GM21825 (cell line): Measurements from ENCODE around the gene ELANE.
"Not testable (repeated sequence)": the region's sequence is repeated elsewhere in the genome, so short reads cannot be mapped to it uniquely, and the experiment has no call there.

Experiments used
- ATAC-seq: cut with Tn5 transposase; IDR thresholded peaks from one replicate; pipeline ENCODE4 v1.9.1; 2021; ENCODE audit warnings: mild to moderate bottlenecking, moderate library complexity; ENCODE audit not compliant: unreplicated experiment

Gene ELANE

GRCh38 chr19:813219-814151, 38.6 kb upstream of the ELANE start:
- no peak for ATAC-seq

- ATAC-seq, result no peak
These were observed 37.7 kb upstream of the ELANE start for GRCh38 chr19:814152-815078.

DNA sequence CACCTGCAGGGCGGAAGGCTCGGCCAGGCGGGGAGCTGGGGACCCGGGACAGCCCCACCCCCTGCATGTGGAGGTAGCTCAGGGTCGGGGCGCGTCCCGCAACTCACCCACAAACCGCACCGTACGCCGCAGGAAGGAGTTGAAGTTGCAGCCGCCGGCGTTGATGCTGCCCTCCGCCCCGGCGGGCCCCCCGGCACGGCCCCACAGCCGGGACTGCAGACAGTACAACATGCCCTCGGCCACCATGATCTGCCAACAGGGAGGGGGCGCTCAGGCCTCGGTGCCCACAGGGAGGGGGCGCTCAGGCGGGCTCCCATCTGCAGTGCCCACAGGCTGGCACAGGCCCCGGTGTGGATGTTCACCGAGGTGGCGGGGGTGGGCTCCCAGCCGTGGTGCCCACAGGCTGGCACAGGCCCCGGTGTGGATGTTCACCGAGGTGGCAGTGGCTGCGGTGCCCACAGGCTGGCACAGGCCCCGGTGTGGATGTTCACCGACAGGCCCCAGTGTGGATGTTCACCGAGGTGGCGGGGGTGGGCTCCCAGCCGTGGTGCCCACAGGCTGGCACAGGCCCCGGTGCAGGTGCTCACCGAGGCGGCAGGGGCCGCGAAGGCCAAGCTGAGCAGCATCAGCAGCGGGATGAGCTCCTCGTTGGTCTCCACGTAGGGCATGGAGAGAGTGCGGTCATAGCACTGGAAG, 36.9 kb upstream of the ELANE start:
- no peak for ATAC-seq

- ATAC-seq, result no peak
These were observed 36.2 kb upstream of the ELANE start for GRCh38 chr19:815775-816499.

DNA sequence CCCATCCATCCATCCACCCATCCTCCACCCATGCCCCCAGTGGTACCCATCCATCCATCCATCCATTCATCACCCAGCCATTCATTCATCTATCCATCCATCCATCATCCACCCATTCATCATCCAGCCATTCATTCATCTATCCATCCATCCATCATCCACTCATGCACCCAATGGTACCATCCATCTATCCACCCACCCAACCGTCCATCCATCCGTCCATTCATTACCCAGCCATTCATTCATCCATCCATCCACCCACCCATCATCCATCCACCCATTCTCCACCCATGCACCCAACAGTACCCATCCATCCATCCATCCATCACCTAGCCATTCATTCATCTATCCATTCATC, 35.6 kb upstream of the ELANE start:
- ATAC-seq, result no peak

GRCh38 chr19:820212-820611, 31.9 kb upstream of the ELANE start:
- not testable (repeated sequence) for ATAC-seq

DNA sequence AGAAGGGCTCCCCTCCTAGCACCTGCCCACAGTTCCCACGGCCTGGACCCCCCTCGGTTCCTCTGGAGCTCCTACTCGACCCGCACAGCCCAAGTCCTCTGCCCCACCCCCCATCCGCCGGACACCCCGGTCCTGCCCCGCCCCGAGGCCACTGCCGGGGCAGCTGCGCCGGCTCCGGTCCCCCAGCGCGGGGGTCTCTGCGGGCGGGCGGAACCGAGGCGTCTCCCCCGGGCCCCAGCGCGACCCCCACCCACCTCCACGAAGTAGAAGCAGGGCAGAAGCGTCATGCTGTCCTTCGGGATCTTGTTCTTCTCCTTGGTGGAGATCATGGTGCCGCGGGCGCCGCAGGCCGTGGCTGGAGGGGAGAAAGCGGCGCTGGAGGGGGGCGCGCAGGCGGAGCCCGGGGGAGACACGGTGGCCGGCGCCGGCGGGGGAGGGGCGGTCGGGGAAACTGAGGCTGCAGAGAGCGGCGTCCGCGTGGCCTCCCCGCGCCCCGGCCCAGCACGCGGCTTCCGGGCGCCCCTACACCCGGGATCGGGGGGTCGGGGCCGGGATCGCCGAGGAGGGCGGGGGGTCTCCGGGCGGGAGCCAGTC, 30.8 kb upstream of the ELANE start:
- ATAC-seq, result no peak

DNA sequence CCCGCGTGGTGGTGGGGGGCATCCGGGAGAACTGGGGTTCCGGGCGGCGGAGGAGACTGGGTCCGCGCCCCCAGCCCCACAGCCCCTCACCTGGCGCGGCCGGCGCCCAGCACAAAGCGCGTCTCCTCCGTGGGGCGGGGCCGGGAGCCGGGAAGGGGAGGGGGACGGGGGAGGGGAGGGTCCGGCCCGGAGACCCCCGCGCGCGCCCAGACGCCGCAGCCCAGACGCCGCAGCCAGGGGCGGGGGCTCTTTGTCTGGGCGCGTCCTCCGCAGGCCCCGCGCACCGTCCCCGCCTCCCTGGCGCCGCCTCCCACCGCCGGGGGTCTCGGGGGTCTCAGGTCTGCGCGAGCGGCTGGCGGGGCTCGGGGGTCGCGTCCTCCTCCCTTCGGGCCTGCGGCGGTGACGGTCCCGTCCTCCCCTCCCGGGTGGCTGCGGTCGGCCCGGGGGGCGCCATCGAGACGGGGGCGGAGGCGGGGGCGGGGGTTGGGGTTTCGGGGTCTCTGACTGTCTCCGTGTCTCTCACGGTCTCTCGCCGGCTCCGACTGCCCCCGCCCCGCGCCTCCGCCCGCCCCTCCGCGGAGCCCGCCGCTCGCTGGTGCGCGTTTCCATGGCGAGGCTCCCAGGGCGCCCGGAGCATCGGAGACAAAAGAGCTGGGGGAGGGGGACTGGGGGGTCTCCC, 30.1 kb upstream of the ELANE start, which contains the start of gene PLPPR3:
Gene PLPPR3 (minus strand): TSS at position 131 of the 679 bp plus-strand sequence. CDS start 396 bp downstream, outside the sequence.
- ATAC-seq, result no peak

GRCh38 chr19:823565-824121, 28.5 kb upstream of the ELANE start:
- ATAC-seq, result no peak

GRCh38 chr19:824885-825284, 27.2 kb upstream of the ELANE start:
- no peak for ATAC-seq

- no peak for ATAC-seq
These were observed 26.0 kb upstream of the ELANE start for GRCh38 chr19:825897-826644.

GRCh38 chr19:827314-827709, 24.8 kb upstream of the ELANE start:
- no peak for ATAC-seq

GRCh38 chr19:827710-828321, 24.3 kb upstream of the ELANE start, which contains the start of gene AZU1:
Gene AZU1, plus strand, starts transcription at chr19:827837. Its CDS starts 10 bp downstream, at chr19:827847.
- ATAC-seq, result no peak

GRCh38 chr19:829129-829758, 22.9 kb upstream of the ELANE start:
- ATAC-seq, result no peak

- ATAC-seq, result no peak
These were observed 20.4 kb upstream of the ELANE start for GRCh38 chr19:831407-832369.

DNA sequence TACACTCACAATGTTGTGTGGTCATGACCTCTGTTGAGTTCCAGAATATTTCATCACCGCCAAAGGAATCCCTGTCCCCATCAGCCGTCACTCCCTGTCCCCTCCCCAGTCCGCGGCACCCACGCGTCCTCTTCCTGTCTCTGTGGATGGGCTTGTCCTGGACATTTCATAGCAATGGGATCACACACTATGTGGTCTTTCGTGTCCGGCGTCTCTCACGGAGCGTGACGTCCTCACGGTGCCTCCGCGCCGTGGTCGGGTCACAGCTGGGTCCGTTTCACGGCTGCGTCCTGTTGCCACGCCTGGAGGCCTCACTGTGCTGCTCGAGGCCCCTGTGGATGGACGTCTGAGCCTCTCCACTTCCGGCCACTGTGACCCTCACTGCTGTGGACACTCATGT, 17.9 kb upstream of the ELANE start:
- no peak for ATAC-seq
